Hindlimb muscle (tissue), 1 donor: ENCODE measurements around the gene RAB3IP. TPM values are rescaled to one million over a fixed set of nuclear protein-coding genes. Genes with fewer than 3 reads are reported as not detected.
"Not testable (repeated sequence)": the region's sequence is repeated elsewhere in the genome, so short reads cannot be mapped to it uniquely, and the experiment has no call there.

Experiments
- DNase-seq: peaks from one replicate; pipeline ENCODE4 v3.0.0-alpha.2; 2013
- polyA plus RNA-seq: library from polyadenylated mRNA; unstranded; fragments of 120-200 nt; gene quantifications from one replicate; pipeline ENCODE4 v1.2.1, GENCODE V29; 2013; ENCODE audit not compliant: insufficient read length

The RAB3IP gene
- polyA plus RNA-seq, 1 donor: 12.1 TPM

- no peak for DNase-seq
These were observed 17.6 kb downstream of the RAB3IP start for GRCh38 chr12:69756088-69756755.

- DNase-seq: no peak
These were observed 19.4 kb downstream of the RAB3IP start for GRCh38 chr12:69758105-69758504.

- DNase-seq: not testable (repeated sequence)
These were observed 20.9 kb downstream of the RAB3IP start for GRCh38 chr12:69759581-69759980.

GRCh38 chr12:69765515-69765914 is 26.9 kb downstream of the RAB3IP start:
- no peak for DNase-seq

GRCh38 chr12:69766260-69766659 is 27.6 kb downstream of the RAB3IP start:
- no peak for DNase-seq

- no peak for DNase-seq
These were observed 41.3 kb downstream of the RAB3IP start for GRCh38 chr12:69779928-69780327.

- DNase-seq: no peak
These were observed 44.7 kb downstream of the RAB3IP start for GRCh38 chr12:69783365-69783764.

- no peak for DNase-seq
These were observed 50.7 kb downstream of the RAB3IP start for GRCh38 chr12:69789351-69789750.

GRCh38 chr12:69792533-69792932 is 53.9 kb downstream of the RAB3IP start:
- DNase-seq: no peak

GRCh38 chr12:69807101-69807897 is 68.6 kb downstream of the RAB3IP start:
- not testable (repeated sequence) for DNase-seq

- DNase-seq: no peak
These were observed 72.3 kb downstream of the RAB3IP start for GRCh38 chr12:69810870-69811498.

GRCh38 chr12:69816082-69816481 is 77.4 kb downstream of the RAB3IP start:
- no peak for DNase-seq

- peak; percentile 5 for DNase-seq
These were observed 82.4 kb downstream of the RAB3IP start for GRCh38 chr12:69821032-69821455.

- DNase-seq: peak; percentile 32
These were observed 82.9 kb downstream of the RAB3IP start for GRCh38 chr12:69821456-69822159.

- no peak for DNase-seq
These were observed 83.7 kb downstream of the RAB3IP start for GRCh38 chr12:69822201-69822860.

GRCh38 chr12:69824028-69824427 is 85.4 kb downstream of the RAB3IP start:
- no peak for DNase-seq

GRCh38 chr12:69824966-69825560 is 86.4 kb downstream of the RAB3IP start, which contains the start of gene MYRFL:
TSS of gene MYRFL (plus strand) at chr12:69825227. CDS start at chr12:69825518, 291 bp downstream.
- no peak for DNase-seq

GRCh38 chr12:69828897-69829296 is 90.2 kb downstream of the RAB3IP start:
- no peak for DNase-seq

GRCh38 chr12:69833696-69834095 is 95.0 kb downstream of the RAB3IP start:
- no peak for DNase-seq

GRCh38 chr12:69834147-69834546 is 95.5 kb downstream of the RAB3IP start:
- no peak for DNase-seq

- no peak for DNase-seq
These were observed 95.9 kb downstream of the RAB3IP start for GRCh38 chr12:69834576-69834975.

GRCh38 chr12:69835081-69835480 is 96.4 kb downstream of the RAB3IP start:
- DNase-seq: no peak
